ENCODE data around the gene VASN. TPM values are rescaled to one million over a fixed set of nuclear protein-coding genes. Genes with fewer than 3 reads are reported as not detected.
A peak's percentile ranks its signal among the peaks of the same experiment; 100 is the strongest.

Gene VASN
- total RNA-seq, 4 donors from 2014 or later = 7.1 to 31.3 (median 21.7) TPM

- DNase-seq (ENCODE audit: extremely low spot score) = no peak
- WGBS = 29% methylated on average over 9 of the region's 17 CpGs
- Histone ChIP-seq H3K4me1 (peaks cover 52 to 78% (median 72%) of the 10 kb centered on the region in 4 donors), H3K4me3 (peak overlapping the region; percentile 48 to 56 (median 50)), H3K27me3 (no peaks in the 10 kb centered on the region), H3K9me3 (no peaks in the 10 kb centered on the region), H3K36me3 (peaks cover 0 to 20% (median 19%) of the 10 kb centered on the region in 4 donors), H3K27ac (replicated peaks in 1 of 4) (peak overlapping the region; percentile 79 to 90 (median 88))
- TF ChIP-seq CTCF (IDR thresholded peaks at IDR 0.05) = no peak
- no peak for TF ChIP-seq POLR2AphosphoS5 (IDR thresholded peaks at IDR 0.05)
- no peak for TF ChIP-seq POLR2A (IDR thresholded peaks at IDR 0.05; ENCODE audit: low read depth)
- no peak for TF ChIP-seq EP300 (IDR thresholded peaks at IDR 0.05)
- intact Hi-C loops (cut with DNase I) = loop anchor here (1.0 to 5.0 kb wide), 3 partner anchors 37 to 127 kb away; partner anchors contain the start of gene TFAP4
These were observed 42.6 kb upstream of the VASN start for GRCh38 chr16:4328782-4329775.

GRCh38 chr16:4330277-4330874 is 41.3 kb upstream of the VASN start:
- Histone ChIP-seq H3K9me3 (no peaks in the 10 kb centered on the region), H3K4me1 (peaks cover 39 to 65% (median 60%) of the 10 kb centered on the region in 4 donors), H3K4me3 (no peak overlapping the region), H3K36me3 (peaks cover 3 to 32% (median 31%) of the 10 kb centered on the region in 4 donors), H3K27me3 (no peaks in the 10 kb centered on the region), H3K27ac (replicated peaks in 1 of 4) (peak overlapping the region; percentile 29 to 90 (median 84))
- intact Hi-C loops (cut with DNase I) = no loop called here
- WGBS = 52% methylated on average over 14 of the region's 14 CpGs
- TF ChIP-seq EP300 (IDR thresholded peaks at IDR 0.05) (no peak), POLR2AphosphoS5 (IDR thresholded peaks at IDR 0.05) (no peak), POLR2A (IDR thresholded peaks at IDR 0.05; ENCODE audit: low read depth) (no peak), CTCF (IDR thresholded peaks at IDR 0.05) (peak; percentile 94 to 99 (median 98))
- DNase-seq (ENCODE audit: extremely low spot score) = no peak

- Histone ChIP-seq H3K9me3 (no peaks in the 10 kb centered on the region), H3K27ac (replicated peaks in 1 of 4) (no peak overlapping the region), H3K4me3 (no peak overlapping the region), H3K4me1 (peaks cover 33 to 48% (median 42%) of the 10 kb centered on the region in 4 donors), H3K36me3 (peaks cover 11 to 49% (median 48%) of the 10 kb centered on the region in 4 donors), H3K27me3 (no peaks in the 10 kb centered on the region)
- TF ChIP-seq POLR2A (IDR thresholded peaks at IDR 0.05; ENCODE audit: low read depth) = no peak
- no peak for TF ChIP-seq CTCF (IDR thresholded peaks at IDR 0.05)
- TF ChIP-seq POLR2AphosphoS5 (IDR thresholded peaks at IDR 0.05) = no peak
- no peak for TF ChIP-seq EP300 (IDR thresholded peaks at IDR 0.05)
- WGBS = 80% methylated on average over 6 of the region's 14 CpGs
- intact Hi-C loops (cut with DNase I) = no loop called here
- no peak for DNase-seq (ENCODE audit: extremely low spot score)
These were observed 39.6 kb upstream of the VASN start for GRCh38 chr16:4332083-4332482.

- Histone ChIP-seq H3K9me3 (no peaks in the 10 kb centered on the region), H3K4me3 (no peak overlapping the region), H3K36me3 (peaks cover 11 to 56% (median 55%) of the 10 kb centered on the region in 4 donors), H3K4me1 (peaks cover 27 to 42% (median 38%) of the 10 kb centered on the region in 4 donors), H3K27ac (replicated peaks in 1 of 4) (no peak overlapping the region), H3K27me3 (no peaks in the 10 kb centered on the region)
- no peak for DNase-seq (ENCODE audit: extremely low spot score)
- no peak for TF ChIP-seq POLR2AphosphoS5 (IDR thresholded peaks at IDR 0.05)
- no peak for TF ChIP-seq POLR2A (IDR thresholded peaks at IDR 0.05; ENCODE audit: low read depth)
- TF ChIP-seq EP300 (IDR thresholded peaks at IDR 0.05) = no peak
- TF ChIP-seq CTCF (IDR thresholded peaks at IDR 0.05) = no peak
- intact Hi-C loops (cut with DNase I) = no loop called here
- WGBS = 86% methylated on average over 7 of the region's 19 CpGs
These were observed 38.9 kb upstream of the VASN start for GRCh38 chr16:4332623-4333307.
